H1 (cell line): Measurements from ENCODE around the gene MARCHF9. TPM values are rescaled to one million over a fixed set of nuclear protein-coding genes. Genes with fewer than 3 reads are reported as not detected.

Source experiments
- GABPA ChIP-seq: IDR thresholded peaks from 2 replicates; pipeline ENCODE4 v1.6.1; 2011; ENCODE audit warnings: mild to moderate bottlenecking, low read length, moderate library complexity, borderline replicate concordance; ENCODE audit not compliant: insufficient read depth
- PHF8 ChIP-seq: fragments of 200-600 bp; sonication (generic); conservative IDR thresholded peaks from 2 replicates; pipeline ENCODE4 v1.7.1; 2012; ENCODE audit warnings: low read depth, mild to moderate bottlenecking, inconsistent platforms, low read length, moderate library complexity
- POLR2A ChIP-seq, 2 experiments: IDR thresholded peaks; 1 replicate in 1 of 2; 2 replicates in 1 of 2; pipeline ENCODE4 v1.6.1; 2011; ENCODE audit warnings: low read depth in 2 of 2, low read length in 2 of 2, mild to moderate bottlenecking in 2 of 2; ENCODE audit errors: control extremely low read depth in 1 of 2
- RAD21 ChIP-seq, 2 experiments: IDR thresholded peaks in 1 of 2; conservative IDR thresholded peaks in 1 of 2; 2 replicates each; pipeline ENCODE4 v1.6.1; 2011; ENCODE audit warnings: low read depth in 2 of 2, low read length in 2 of 2, improper control_type of control experiment in 1 of 2, inconsistent platforms in 1 of 2, mild to moderate bottlenecking in 1 of 2, moderate library complexity in 1 of 2
- RBBP5 ChIP-seq: IDR thresholded peaks from 2 replicates; pipeline ENCODE4 v1.7.1; 2012; ENCODE audit warnings: low read depth, mild to moderate bottlenecking, inconsistent platforms, low read length, moderate library complexity, borderline replicate concordance
- RNF2 ChIP-seq: fragments of 200-900, 300-1000 bp; sonication (generic); IDR thresholded peaks from 2 replicates; pipeline ENCODE4 v1.7.1; 2016; ENCODE audit warnings: borderline replicate concordance, low read depth, mild to moderate bottlenecking, antibody characterized with exemption, low read length; ENCODE audit not compliant: poor library complexity, severe bottlenecking; ENCODE audit errors: missing control alignments
- SIX5 ChIP-seq: IDR thresholded peaks from 2 replicates; pipeline ENCODE4 v1.6.1; 2011; ENCODE audit warnings: mild to moderate bottlenecking, low read depth, low read length
- TCF12 ChIP-seq: IDR thresholded peaks from 2 replicates; pipeline ENCODE4 v1.6.1; 2011; ENCODE audit warnings: low read depth, mild to moderate bottlenecking, low read length
- polyA plus RNA-seq, 7 experiments: library from polyadenylated mRNA; depleted of rRNA in 3 of 7; stranded (reverse) in 5 of 7; unstranded in 2 of 7; fragments of >200 nt in 5 of 7; fragments of 200-250 nt in 2 of 7; gene quantifications; 1 replicate in 5 of 7; 2 replicates in 1 of 7; 4 replicates in 1 of 7; pipeline versions ENCODE4 v1.2.1 to v1.2.3, GENCODE V29; 2011 to 2013; ENCODE audit warnings: missing spikeins in 2 of 7, mixed read lengths in 2 of 7
- total RNA-seq: library from RNA; stranded (reverse); fragmentation: NEBNext Ultra II Directional; extraction: Animal tissue kit (Norgen Biotek cat#: 25700); gene quantifications from 2 replicates; pipeline ENCODE4 v1.2.1, GENCODE V29; 2021
- TF ChIP-seq, protein P1 (sequence below): fragments of 300-600 bp; sonication (generic); IDR thresholded peaks from 2 replicates; pipeline ENCODE4 v1.7.1; 2012; ENCODE audit warnings: low read length, moderate library complexity, mild to moderate bottlenecking, inconsistent platforms; ENCODE audit not compliant: insufficient replicate concordance

Gene MARCHF9
- total and polyA plus RNA-seq, 2 of the 8 experiments (the other 6 are each of a cell fraction or from before 2014, with no cell fraction given): 6.4 to 7.8 TPM

DNA sequence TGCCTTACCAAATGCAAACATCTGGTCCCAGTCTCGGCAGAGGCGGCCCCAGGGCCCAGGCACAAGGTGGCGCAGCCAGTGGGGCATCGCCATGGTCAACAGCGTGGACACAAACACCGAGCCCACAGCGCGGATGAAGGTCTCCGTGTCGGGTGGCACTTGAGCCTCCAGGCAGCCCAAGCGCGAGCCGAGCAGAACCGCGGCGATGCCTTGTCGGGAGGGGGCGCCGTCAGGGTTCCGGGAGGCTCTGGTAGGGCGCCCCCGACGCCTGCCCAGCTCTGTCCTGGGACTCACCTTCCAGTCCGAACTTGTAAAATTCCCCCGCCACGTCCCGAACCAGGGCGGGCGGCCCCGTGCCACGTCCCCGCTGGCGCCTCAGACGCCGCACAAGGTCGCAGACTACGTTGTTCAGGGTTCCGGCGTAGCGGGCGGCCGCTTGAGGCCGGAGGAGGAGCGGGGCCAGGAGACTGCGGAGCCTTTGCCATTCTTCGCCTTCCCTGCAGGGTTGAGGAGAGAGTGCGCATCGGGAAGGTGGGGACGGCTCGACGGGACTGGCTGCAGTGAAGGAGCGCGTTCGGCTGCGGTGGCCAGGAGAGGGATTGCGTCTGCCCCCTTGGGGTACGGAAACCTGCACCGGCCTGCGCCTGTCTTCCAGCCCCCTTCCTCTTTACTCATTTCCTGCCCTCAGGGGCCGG, 10.2 kb downstream of the MARCHF9 start (continued):
- TF ChIP-seq RNF2: peak; percentile 52
- TF ChIP-seq, protein P1, sequence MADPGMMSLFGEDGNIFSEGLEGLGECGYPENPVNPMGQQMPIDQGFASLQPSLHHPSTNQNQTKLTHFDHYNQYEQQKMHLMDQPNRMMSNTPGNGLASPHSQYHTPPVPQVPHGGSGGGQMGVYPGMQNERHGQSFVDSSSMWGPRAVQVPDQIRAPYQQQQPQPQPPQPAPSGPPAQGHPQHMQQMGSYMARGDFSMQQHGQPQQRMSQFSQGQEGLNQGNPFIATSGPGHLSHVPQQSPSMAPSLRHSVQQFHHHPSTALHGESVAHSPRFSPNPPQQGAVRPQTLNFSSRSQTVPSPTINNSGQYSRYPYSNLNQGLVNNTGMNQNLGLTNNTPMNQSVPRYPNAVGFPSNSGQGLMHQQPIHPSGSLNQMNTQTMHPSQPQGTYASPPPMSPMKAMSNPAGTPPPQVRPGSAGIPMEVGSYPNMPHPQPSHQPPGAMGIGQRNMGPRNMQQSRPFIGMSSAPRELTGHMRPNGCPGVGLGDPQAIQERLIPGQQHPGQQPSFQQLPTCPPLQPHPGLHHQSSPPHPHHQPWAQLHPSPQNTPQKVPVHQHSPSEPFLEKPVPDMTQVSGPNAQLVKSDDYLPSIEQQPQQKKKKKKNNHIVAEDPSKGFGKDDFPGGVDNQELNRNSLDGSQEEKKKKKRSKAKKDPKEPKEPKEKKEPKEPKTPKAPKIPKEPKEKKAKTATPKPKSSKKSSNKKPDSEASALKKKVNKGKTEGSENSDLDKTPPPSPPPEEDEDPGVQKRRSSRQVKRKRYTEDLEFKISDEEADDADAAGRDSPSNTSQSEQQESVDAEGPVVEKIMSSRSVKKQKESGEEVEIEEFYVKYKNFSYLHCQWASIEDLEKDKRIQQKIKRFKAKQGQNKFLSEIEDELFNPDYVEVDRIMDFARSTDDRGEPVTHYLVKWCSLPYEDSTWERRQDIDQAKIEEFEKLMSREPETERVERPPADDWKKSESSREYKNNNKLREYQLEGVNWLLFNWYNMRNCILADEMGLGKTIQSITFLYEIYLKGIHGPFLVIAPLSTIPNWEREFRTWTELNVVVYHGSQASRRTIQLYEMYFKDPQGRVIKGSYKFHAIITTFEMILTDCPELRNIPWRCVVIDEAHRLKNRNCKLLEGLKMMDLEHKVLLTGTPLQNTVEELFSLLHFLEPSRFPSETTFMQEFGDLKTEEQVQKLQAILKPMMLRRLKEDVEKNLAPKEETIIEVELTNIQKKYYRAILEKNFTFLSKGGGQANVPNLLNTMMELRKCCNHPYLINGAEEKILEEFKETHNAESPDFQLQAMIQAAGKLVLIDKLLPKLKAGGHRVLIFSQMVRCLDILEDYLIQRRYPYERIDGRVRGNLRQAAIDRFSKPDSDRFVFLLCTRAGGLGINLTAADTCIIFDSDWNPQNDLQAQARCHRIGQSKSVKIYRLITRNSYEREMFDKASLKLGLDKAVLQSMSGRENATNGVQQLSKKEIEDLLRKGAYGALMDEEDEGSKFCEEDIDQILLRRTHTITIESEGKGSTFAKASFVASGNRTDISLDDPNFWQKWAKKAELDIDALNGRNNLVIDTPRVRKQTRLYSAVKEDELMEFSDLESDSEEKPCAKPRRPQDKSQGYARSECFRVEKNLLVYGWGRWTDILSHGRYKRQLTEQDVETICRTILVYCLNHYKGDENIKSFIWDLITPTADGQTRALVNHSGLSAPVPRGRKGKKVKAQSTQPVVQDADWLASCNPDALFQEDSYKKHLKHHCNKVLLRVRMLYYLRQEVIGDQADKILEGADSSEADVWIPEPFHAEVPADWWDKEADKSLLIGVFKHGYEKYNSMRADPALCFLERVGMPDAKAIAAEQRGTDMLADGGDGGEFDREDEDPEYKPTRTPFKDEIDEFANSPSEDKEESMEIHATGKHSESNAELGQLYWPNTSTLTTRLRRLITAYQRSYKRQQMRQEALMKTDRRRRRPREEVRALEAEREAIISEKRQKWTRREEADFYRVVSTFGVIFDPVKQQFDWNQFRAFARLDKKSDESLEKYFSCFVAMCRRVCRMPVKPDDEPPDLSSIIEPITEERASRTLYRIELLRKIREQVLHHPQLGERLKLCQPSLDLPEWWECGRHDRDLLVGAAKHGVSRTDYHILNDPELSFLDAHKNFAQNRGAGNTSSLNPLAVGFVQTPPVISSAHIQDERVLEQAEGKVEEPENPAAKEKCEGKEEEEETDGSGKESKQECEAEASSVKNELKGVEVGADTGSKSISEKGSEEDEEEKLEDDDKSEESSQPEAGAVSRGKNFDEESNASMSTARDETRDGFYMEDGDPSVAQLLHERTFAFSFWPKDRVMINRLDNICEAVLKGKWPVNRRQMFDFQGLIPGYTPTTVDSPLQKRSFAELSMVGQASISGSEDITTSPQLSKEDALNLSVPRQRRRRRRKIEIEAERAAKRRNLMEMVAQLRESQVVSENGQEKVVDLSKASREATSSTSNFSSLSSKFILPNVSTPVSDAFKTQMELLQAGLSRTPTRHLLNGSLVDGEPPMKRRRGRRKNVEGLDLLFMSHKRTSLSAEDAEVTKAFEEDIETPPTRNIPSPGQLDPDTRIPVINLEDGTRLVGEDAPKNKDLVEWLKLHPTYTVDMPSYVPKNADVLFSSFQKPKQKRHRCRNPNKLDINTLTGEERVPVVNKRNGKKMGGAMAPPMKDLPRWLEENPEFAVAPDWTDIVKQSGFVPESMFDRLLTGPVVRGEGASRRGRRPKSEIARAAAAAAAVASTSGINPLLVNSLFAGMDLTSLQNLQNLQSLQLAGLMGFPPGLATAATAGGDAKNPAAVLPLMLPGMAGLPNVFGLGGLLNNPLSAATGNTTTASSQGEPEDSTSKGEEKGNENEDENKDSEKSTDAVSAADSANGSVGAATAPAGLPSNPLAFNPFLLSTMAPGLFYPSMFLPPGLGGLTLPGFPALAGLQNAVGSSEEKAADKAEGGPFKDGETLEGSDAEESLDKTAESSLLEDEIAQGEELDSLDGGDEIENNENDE: no peak
- TF ChIP-seq POLR2A (IDR thresholded peaks at IDR 0.05; ENCODE audit: control extremely low read depth in 1 of 2, low read depth in 2 of 2, low read length in 2 of 2): no peak; a peak in 1 of 3 replicates
- no peak for TF ChIP-seq TCF12
- peak; percentile 1 to 18; a peak in 2 of 4 replicates for TF ChIP-seq RAD21 (IDR thresholded peaks at IDR 0.05 in 1 of 2, conservative IDR thresholded peaks at IDR 0.05 in 1 of 2; ENCODE audit: low read depth in 2 of 2, low read length in 2 of 2)
- no peak; the same call in 1 of the 2 replicates for TF ChIP-seq RBBP5
- TF ChIP-seq SIX5: no peak
- TF ChIP-seq PHF8: peak; percentile 27; the same call in 1 of the 2 replicates
- peak; percentile 47; the same call in 1 of the 2 replicates for TF ChIP-seq GABPA
